Measurements from ENCODE around the gene PLXNA2.

DNA sequence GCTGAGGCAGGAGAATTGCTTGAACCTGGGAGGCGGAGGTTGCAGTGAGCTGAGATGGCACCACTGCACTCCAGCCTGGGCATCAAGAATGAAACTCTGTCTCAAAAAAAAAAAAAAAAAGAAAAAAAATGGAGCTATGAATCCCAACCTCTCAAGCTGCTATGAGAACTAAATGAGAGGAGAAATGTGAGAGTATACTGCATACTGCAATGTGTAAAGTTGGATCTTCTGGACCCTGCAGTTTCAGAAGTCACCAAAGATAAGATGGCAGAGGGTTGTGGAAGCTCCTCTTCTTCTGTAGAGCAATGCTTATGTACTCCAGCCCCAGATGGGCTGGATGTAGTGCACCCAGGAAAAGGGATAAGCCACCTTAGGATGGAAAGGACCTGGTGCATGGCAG is 55.6 kb downstream of the PLXNA2 start:
- no peak for TF ChIP-seq POLR2AphosphoS5 (IDR thresholded peaks at IDR 0.05; ENCODE audit: low read depth, low read length)
- TF ChIP-seq POLR2A (IDR thresholded peaks at IDR 0.05; ENCODE audit: low read depth, low read length): no peak

Data from GM12892 (cell line).